HG03571 (cell line): ENCODE data around the gene PCDHA9.
"Not testable (repeated sequence)": the region's sequence is repeated elsewhere in the genome, so short reads cannot be mapped to it uniquely, and the experiment has no call there.

Experiments used
- ATAC-seq: cut with Tn5 transposase; IDR thresholded peaks from one replicate; pipeline ENCODE4 v1.9.1; 2021; ENCODE audit not compliant: unreplicated experiment

PCDHA9 gene

DNA sequence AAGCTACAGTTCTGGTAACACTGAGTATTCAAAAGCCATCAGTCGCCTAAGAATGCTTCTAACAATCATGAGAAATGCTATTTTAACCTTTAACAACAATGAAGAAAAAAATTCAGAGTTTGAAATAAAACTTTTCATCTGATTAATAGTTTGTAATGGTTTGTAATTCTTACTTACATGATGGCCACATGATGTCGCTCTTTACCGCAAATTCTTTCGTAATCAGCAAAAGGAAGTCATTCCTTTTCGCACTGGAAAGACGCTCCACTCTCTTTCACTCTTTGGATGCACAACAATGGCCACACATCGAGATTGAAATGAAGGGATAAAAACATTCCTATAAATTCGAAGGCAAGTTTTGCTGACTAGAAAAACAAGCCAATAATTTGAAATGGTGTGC, 14.2 kb upstream of the PCDHA9 start, which contains the start of gene PCDHA7:
Gene PCDHA7 (plus strand): TSS at position 277 of the 400 bp plus-strand sequence. CDS start 115 bp downstream, at position 392.
- no peak for ATAC-seq

DNA sequence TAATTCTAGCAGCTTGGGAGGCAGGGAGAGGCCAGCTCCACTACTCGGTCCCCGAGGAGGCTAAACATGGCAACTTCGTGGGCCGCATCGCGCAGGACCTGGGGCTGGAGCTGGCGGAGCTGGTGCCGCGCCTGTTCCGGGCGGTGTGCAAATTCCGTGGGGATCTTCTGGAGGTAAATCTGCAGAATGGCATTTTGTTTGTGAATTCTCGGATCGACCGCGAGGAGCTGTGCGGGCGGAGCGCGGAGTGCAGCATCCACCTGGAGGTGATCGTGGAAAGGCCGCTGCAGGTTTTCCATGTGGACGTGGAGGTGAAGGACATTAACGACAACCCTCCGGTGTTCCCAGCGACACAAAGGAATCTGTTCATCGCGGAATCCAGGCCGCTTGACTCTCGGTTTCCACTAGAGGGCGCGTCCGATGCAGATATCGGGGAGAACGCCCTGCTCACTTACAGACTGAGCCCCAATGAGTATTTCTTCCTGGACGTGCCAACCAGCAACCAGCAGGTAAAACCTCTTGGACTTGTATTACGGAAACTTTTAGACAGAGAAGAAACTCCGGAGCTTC, 13.7 kb upstream of the PCDHA9 start:
- not testable (repeated sequence) for ATAC-seq

- ATAC-seq, result no peak
These were observed 12.3 kb upstream of the PCDHA9 start for GRCh38 chr5:140835622-140836510.

GRCh38 chr5:140840978-140841962, 6.9 kb upstream of the PCDHA9 start, which contains the start of gene PCDHA8:
Gene PCDHA8, plus strand, starts transcription at chr5:140841187. Its CDS starts 135 bp downstream, at chr5:140841322.
- no peak for ATAC-seq

DNA sequence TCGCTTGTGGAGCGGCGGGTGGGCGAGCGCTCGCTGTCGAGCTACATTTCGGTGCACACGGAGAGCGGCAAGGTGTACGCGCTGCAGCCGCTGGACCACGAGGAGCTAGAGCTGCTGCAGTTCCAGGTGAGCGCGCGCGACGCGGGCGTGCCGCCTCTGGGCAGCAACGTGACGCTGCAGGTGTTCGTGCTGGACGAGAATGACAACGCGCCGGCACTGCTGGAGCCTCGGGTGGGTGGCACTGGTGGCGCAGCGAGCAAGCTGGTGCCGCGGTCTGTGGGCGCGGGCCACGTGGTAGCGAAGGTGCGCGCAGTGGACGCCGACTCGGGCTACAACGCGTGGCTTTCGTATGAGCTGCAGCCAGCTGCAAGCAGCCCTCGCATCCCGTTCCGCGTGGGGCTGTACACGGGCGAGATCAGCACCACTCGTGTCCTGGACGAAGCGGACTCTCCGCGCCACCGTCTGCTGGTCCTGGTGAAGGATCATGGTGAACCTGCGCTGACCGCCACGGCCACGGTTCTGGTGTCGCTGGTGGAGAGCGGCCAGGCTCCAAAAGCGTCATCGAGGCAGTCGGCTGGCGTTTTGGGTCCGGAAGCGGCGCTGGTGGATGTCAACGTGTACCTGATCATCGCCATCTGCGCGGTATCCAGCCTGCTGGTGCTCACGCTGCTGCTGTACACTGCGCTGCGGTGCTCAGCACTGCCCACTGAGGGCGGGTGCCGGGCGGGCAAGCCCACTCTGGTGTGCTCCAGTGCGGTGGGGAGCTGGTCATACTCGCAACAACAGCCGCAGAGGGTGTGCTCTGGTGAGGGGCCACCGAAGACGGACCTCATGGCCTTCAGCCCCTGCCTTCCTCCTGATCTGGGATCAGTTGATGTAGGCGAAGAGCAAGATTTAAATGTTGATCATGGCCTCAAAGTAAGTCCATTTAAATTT, 5.1 kb upstream of the PCDHA9 start:
- no peak for ATAC-seq

- ATAC-seq, result not testable (repeated sequence)
These were observed 1.9 kb downstream of the PCDHA9 start for GRCh38 chr5:140849831-140850634.

DNA sequence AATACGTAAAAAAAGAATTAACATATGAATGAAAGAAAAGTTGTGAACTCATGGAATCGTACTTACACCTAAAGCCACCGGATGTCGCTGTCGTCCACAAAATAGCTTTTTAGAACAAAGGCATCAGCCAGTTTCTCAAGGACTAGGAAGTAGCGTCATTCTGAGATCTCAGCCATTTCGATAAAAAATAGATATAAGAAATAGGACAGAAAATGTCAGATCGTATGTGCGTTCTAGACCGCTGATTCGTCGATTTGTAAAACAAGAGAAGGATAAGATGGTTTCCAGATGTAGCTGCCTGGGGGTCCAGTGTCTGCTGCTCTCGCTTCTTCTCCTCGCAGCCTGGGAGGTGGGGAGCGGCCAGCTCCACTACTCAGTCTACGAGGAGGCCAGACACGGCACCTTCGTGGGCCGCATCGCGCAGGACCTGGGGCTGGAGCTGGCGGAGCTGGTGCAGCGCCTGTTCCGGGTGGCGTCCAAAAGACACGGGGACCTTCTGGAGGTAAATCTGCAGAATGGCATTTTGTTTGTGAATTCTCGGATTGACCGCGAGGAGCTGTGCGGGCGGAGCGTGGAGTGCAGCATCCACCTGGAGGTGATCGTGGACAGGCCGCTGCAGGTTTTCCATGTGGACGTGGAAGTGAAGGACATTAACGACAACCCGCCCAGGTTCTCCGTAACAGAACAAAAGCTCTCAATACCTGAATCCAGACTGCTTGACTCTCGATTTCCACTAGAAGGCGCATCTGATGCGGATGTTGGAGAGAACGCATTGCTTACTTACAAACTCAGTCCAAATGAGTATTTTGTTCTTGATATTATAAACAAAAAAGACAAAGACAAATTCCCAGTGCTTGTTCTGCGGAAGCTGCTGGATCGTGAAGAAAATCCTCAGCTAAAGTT, 7.8 kb downstream of the PCDHA9 start, which contains the start of gene PCDHA10:
Gene PCDHA10 (plus strand): TSS at position 126 of the 903 bp plus-strand sequence. CDS start 152 bp downstream, at position 278.
- ATAC-seq, result no peak

DNA sequence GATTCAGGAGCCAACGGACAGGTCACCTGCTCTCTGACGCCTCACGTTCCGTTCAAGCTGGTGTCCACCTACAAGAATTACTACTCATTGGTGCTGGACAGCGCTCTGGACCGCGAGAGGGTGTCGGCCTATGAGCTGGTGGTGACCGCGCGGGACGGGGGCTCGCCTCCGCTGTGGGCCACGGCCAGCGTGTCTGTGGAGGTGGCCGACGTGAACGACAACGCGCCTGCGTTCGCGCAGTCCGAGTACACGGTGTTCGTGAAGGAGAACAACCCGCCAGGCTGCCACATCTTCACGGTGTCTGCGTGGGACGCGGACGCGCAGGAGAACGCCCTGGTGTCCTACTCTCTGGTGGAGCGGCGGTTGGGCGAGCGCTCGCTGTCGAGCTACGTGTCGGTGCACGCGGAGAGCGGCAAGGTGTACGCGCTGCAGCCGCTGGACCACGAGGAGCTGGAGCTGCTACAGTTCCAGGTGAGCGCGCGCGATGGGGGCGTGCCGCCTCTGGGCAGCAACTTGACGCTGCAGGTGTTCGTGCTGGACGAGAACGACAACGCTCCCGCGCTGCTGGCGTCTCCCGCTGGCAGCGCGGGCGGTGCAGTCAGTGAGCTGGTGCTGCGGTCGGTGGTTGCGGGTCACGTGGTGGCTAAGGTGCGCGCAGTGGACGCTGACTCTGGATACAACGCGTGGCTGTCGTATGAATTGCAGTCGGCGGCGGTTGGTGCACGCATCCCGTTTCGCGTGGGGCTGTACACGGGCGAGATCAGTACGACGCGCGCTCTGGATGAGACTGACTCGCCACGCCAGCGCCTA, 9.2 kb downstream of the PCDHA9 start:
- ATAC-seq, result no peak

DNA sequence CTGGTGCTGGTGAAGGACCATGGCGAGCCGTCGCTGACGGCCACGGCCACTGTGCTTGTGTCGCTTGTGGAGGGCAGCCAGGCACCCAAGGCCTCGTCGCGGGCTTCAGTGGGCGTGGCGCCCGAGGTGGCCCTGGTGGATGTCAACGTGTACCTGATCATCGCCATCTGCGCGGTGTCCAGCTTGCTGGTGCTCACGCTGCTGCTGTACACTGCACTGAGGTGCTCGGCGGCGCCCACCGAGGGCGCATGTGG, 9.7 kb downstream of the PCDHA9 start:
- ATAC-seq, result no peak

- no peak for ATAC-seq
These were observed 14.5 kb downstream of the PCDHA9 start for GRCh38 chr5:140862441-140863295.

- no peak for ATAC-seq
These were observed 20.8 kb downstream of the PCDHA9 start, which contains the start of gene PCDHA11 for GRCh38 chr5:140868721-140869554. Gene PCDHA11, plus strand, starts transcription at chr5:140868957. Its CDS starts 147 bp downstream, at chr5:140869104.

- no peak for ATAC-seq
These were observed 21.3 kb downstream of the PCDHA9 start for GRCh38 chr5:140869555-140869886.

GRCh38 chr5:140870221-140871201, 22.3 kb downstream of the PCDHA9 start:
- ATAC-seq, result no peak
